ENCODE data around the gene ATP5IF1. TPM values are rescaled to one million over a fixed set of nuclear protein-coding genes. Genes with fewer than 3 reads are reported as not detected.

ATP5IF1 gene
- total RNA-seq, 1 experiment from 2014 or later: 169 TPM

DNA sequence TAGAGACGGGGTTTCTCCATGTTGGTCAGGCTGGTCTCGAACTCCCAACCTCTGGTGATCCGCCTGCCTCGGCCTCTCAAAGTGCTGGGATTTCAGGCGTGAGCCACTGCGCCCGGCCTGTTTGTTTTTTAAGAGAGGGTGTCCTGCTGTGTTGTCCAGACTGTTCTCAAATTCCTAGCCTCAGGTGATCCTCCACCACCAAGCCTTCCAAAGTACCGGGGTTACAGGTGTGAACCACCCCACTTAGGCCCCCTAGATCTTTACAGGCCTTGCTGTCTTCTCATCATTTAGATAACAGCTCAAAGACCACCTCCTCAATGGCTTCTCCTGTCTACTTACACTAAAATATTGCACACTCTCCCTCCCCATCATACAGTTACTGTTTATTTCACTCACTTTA is 29.7 kb downstream of the ATP5IF1 start:
- ChIA-PET RAD21 (ENCODE audit: low non-redundant PET in 1 of 2, low total read pairs in 2 of 2, uncharacterized antibody in 2 of 2, unreplicated experiment in 2 of 2) (no interaction called here), CTCF (no interaction called here), POLR2A (interaction anchor here (1.3 to 1.6 kb wide), 2 partner anchors 13 to 63 kb away, joined by 3 to 5 read pairs; partner anchors contain the start of gene MED18)
- H3K4me3 ChIP-seq (replicated peaks in 1 of 2; ENCODE audit: low read depth in 1 of 2, low read length in 2 of 2): no peak overlapping the region
- H3K9me2 ChIP-seq (ENCODE audit: insufficient read depth): no peaks in the 10 kb centered on the region
- TF ChIP-seq TCF7L2 (IDR thresholded peaks at IDR 0.05; ENCODE audit: borderline replicate concordance, extremely low read depth, insufficient read depth, insufficient read length): no peak
- TF ChIP-seq ZNF274 (IDR thresholded peaks at IDR 0.05; ENCODE audit: low read depth, low read length): no peak
- TF ChIP-seq EZH2 (IDR thresholded peaks at IDR 0.05): no peak
- no peak for TF ChIP-seq EZH2phosphoT487 (IDR thresholded peaks at IDR 0.05; ENCODE audit: borderline replicate concordance)
- TF ChIP-seq SIN3A (IDR thresholded peaks at IDR 0.05; ENCODE audit: low read depth): no peak
- no peak for TF ChIP-seq SRF (IDR thresholded peaks at IDR 0.05; ENCODE audit: low read depth)
- TF ChIP-seq CBX3 (IDR thresholded peaks at IDR 0.05; ENCODE audit: low read depth): no peak
- TF ChIP-seq, protein P1, sequence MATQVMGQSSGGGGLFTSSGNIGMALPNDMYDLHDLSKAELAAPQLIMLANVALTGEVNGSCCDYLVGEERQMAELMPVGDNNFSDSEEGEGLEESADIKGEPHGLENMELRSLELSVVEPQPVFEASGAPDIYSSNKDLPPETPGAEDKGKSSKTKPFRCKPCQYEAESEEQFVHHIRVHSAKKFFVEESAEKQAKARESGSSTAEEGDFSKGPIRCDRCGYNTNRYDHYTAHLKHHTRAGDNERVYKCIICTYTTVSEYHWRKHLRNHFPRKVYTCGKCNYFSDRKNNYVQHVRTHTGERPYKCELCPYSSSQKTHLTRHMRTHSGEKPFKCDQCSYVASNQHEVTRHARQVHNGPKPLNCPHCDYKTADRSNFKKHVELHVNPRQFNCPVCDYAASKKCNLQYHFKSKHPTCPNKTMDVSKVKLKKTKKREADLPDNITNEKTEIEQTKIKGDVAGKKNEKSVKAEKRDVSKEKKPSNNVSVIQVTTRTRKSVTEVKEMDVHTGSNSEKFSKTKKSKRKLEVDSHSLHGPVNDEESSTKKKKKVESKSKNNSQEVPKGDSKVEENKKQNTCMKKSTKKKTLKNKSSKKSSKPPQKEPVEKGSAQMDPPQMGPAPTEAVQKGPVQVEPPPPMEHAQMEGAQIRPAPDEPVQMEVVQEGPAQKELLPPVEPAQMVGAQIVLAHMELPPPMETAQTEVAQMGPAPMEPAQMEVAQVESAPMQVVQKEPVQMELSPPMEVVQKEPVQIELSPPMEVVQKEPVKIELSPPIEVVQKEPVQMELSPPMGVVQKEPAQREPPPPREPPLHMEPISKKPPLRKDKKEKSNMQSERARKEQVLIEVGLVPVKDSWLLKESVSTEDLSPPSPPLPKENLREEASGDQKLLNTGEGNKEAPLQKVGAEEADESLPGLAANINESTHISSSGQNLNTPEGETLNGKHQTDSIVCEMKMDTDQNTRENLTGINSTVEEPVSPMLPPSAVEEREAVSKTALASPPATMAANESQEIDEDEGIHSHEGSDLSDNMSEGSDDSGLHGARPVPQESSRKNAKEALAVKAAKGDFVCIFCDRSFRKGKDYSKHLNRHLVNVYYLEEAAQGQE (IDR thresholded peaks at IDR 0.05; ENCODE audit: low read depth): no peak
- TF ChIP-seq, protein P2, sequence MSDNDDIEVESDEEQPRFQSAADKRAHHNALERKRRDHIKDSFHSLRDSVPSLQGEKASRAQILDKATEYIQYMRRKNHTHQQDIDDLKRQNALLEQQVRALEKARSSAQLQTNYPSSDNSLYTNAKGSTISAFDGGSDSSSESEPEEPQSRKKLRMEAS (IDR thresholded peaks at IDR 0.05): no peak
- TF ChIP-seq, protein P3, sequence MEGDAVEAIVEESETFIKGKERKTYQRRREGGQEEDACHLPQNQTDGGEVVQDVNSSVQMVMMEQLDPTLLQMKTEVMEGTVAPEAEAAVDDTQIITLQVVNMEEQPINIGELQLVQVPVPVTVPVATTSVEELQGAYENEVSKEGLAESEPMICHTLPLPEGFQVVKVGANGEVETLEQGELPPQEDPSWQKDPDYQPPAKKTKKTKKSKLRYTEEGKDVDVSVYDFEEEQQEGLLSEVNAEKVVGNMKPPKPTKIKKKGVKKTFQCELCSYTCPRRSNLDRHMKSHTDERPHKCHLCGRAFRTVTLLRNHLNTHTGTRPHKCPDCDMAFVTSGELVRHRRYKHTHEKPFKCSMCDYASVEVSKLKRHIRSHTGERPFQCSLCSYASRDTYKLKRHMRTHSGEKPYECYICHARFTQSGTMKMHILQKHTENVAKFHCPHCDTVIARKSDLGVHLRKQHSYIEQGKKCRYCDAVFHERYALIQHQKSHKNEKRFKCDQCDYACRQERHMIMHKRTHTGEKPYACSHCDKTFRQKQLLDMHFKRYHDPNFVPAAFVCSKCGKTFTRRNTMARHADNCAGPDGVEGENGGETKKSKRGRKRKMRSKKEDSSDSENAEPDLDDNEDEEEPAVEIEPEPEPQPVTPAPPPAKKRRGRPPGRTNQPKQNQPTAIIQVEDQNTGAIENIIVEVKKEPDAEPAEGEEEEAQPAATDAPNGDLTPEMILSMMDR (IDR thresholded peaks at IDR 0.05 in 2 of 3, conservative IDR thresholded peaks at IDR 0.05 in 1 of 3; ENCODE audit: borderline replicate concordance in 1 of 3, insufficient read depth in 1 of 3, low read depth in 2 of 3, low read length in 2 of 3): no peak
- no peak for TF ChIP-seq POLR2A (IDR thresholded peaks at IDR 0.05; ENCODE audit: borderline replicate concordance, extremely low read depth, insufficient read depth, insufficient read length)
- TF ChIP-seq, protein P4, sequence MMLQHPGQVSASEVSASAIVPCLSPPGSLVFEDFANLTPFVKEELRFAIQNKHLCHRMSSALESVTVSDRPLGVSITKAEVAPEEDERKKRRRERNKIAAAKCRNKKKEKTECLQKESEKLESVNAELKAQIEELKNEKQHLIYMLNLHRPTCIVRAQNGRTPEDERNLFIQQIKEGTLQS (IDR thresholded peaks at IDR 0.05): no peak
- no peak for TF ChIP-seq JUND (IDR thresholded peaks at IDR 0.05)
- no peak for TF ChIP-seq CEBPB (IDR thresholded peaks at IDR 0.05; ENCODE audit: low read depth)
- TF ChIP-seq EGR1 (IDR thresholded peaks at IDR 0.05; ENCODE audit: low read depth): no peak
- no peak for TF ChIP-seq ELF1 (IDR thresholded peaks at IDR 0.05; ENCODE audit: borderline replicate concordance, low read depth)
- H3K27ac ChIP-seq (ENCODE audit: low read depth, low read length): no peak overlapping the region
- H3K4me1 ChIP-seq (ENCODE audit: control insufficient read depth in 1 of 2, insufficient read depth in 2 of 2, low read length in 2 of 2): peaks cover 5 to 8% of the 10 kb centered on the region in 2 experiments; a peak in 2 of 4 replicates
- no peaks in the 10 kb centered on the region for H4K20me1 ChIP-seq (ENCODE audit: insufficient read depth)
- peaks cover 73% of the 10 kb centered on the region for H3K79me2 ChIP-seq (ENCODE audit: insufficient read depth, low read length)
- H2AFZ ChIP-seq (ENCODE audit: low read depth, low read length, poor library complexity, severe bottlenecking): no peak overlapping the region
- no peak overlapping the region for H3K4me2 ChIP-seq (ENCODE audit: low read length)
- intact Hi-C loops (cut with micrococcal nuclease): no loop called here
- DNase-seq (ENCODE audit: low read depth, low spot score): no peak
- H3K9ac ChIP-seq (ENCODE audit: low read length): no peak overlapping the region
- no TSS peak for BruUV-seq (replicated peaks)
- no peaks in the 10 kb centered on the region for H3K9me3 ChIP-seq (ENCODE audit: control insufficient read depth in 1 of 2, insufficient read depth in 1 of 2, low read depth in 1 of 2, low read length in 2 of 2)
- no peaks in the 10 kb centered on the region for H3K36me3 ChIP-seq (ENCODE audit: control insufficient read depth in 1 of 2, insufficient read depth in 2 of 2, low read length in 2 of 2)
- ATAC-seq: no peak
- H3K27me3 ChIP-seq (ENCODE audit: insufficient read depth, low read length): no peaks in the 10 kb centered on the region
